A549 (cell line): Measurements from ENCODE around the gene GPR89A.

Source experiments
- CEBPB ChIP-seq, 2 experiments: fragments of >200 bp in 1 of 2; sonication (Bioruptor Twin) in 1 of 2; formaldehyde crosslinking in 1 of 2; IDR thresholded peaks; 2 replicates each; pipeline ENCODE4 v1.6.1; 2012 to 2016
- CHD2 ChIP-seq: fragments of 150-350 bp; IDR thresholded peaks from 2 replicates; pipeline ENCODE4 v1.6.1; 2014; ENCODE audit warnings: low read length; ENCODE audit not compliant: partially characterized antibody
- E2F6 ChIP-seq: IDR thresholded peaks from 2 replicates; pipeline ENCODE4 v1.6.1; 2012; ENCODE audit warnings: low read depth, borderline replicate concordance
- EP300 ChIP-seq, 2 experiments: fragments of >200 bp; sonication (Bioruptor Twin); formaldehyde crosslinking; IDR thresholded peaks; 2 replicates in 1 of 2; 3 replicates in 1 of 2; pipeline ENCODE4 v1.6.1; 2016 to 2017
- ESRRA ChIP-seq: fragments of 150-350 bp; IDR thresholded peaks from 2 replicates; pipeline ENCODE4 v1.6.1; 2014; ENCODE audit warnings: mild to moderate bottlenecking, low read length, borderline replicate concordance
- JUN ChIP-seq, 2 experiments: fragments of >200 bp; sonication (Bioruptor Twin); formaldehyde crosslinking; IDR thresholded peaks; 2 replicates in 1 of 2; 3 replicates in 1 of 2; pipeline ENCODE4 v1.6.1; 2016 to 2017
- POLR2A ChIP-seq: IDR thresholded peaks from 2 replicates; pipeline ENCODE4 v1.6.1; 2012; ENCODE audit warnings: mild to moderate bottlenecking, low read length
- RCOR1 ChIP-seq: fragments of 150-350 bp; IDR thresholded peaks from 2 replicates; pipeline ENCODE4 v1.6.1; 2014; ENCODE audit warnings: antibody characterized with exemption, low read length, low read depth
- SMC3 ChIP-seq: fragments of >200 bp; sonication (Bioruptor Twin); formaldehyde crosslinking; IDR thresholded peaks from 3 replicates; pipeline ENCODE4 v1.6.1; 2018; ENCODE audit warnings: inconsistent platforms
- USF2 ChIP-seq: fragments of 450-650 bp; IDR thresholded peaks from 2 replicates; pipeline ENCODE4 v1.6.1; 2014; ENCODE audit warnings: antibody characterized with exemption
- ZNF302 ChIP-seq: fragments of 250-450 bp; sonication (Bioruptor Pico); IDR thresholded peaks from 2 replicates; pipeline ENCODE4 v1.9.0; 2021; ENCODE audit warnings: inconsistent platforms, mild to moderate bottlenecking, moderate library complexity
- TF ChIP-seq, protein P1 (sequence below): fragments of >200 bp; sonication (Bioruptor Twin); formaldehyde crosslinking; IDR thresholded peaks from 3 replicates; pipeline ENCODE4 v1.5.1; 2016
- TF ChIP-seq, protein P2 (sequence below): fragments of 200-600 bp; sonication (generic); IDR thresholded peaks from 2 replicates; pipeline ENCODE4 v1.6.1; 2016; ENCODE audit warnings: antibody characterized with exemption, mild to moderate bottlenecking, moderate library complexity

DNA sequence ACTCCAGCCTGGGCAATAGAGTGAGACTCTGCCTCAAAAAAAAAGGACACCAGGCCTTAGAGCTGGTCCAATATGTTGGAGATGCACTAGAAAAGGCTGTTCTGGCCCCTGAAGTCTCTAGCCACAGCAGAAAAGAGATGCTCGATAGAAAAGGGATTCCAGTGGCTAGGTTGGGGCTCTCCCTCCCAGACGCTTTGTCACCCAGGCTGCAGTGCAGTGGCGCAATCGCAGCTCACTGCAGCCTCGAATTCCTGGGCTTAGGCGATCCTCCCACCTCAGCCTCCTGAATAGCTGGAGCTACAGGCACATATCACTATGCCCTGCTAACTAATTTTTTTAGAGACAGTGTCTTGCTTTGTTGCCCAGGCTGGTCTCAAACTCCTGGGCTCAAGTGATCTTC lies 81.1 kb downstream of the GPR89A start:
- TF ChIP-seq, protein P1, sequence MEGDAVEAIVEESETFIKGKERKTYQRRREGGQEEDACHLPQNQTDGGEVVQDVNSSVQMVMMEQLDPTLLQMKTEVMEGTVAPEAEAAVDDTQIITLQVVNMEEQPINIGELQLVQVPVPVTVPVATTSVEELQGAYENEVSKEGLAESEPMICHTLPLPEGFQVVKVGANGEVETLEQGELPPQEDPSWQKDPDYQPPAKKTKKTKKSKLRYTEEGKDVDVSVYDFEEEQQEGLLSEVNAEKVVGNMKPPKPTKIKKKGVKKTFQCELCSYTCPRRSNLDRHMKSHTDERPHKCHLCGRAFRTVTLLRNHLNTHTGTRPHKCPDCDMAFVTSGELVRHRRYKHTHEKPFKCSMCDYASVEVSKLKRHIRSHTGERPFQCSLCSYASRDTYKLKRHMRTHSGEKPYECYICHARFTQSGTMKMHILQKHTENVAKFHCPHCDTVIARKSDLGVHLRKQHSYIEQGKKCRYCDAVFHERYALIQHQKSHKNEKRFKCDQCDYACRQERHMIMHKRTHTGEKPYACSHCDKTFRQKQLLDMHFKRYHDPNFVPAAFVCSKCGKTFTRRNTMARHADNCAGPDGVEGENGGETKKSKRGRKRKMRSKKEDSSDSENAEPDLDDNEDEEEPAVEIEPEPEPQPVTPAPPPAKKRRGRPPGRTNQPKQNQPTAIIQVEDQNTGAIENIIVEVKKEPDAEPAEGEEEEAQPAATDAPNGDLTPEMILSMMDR: no peak
- TF ChIP-seq POLR2A (no peak), USF2 (no peak), JUN (IDR thresholded peaks at IDR 0.05) (no peak), CEBPB (IDR thresholded peaks at IDR 0.05) (no peak), EP300 (IDR thresholded peaks at IDR 0.05) (no peak), RCOR1 (no peak), CHD2 (no peak), SMC3 (no peak), ESRRA (no peak), ZNF302 (CRISPR knock-in tag) (no peak), E2F6 (no peak)
- TF ChIP-seq, protein P2, sequence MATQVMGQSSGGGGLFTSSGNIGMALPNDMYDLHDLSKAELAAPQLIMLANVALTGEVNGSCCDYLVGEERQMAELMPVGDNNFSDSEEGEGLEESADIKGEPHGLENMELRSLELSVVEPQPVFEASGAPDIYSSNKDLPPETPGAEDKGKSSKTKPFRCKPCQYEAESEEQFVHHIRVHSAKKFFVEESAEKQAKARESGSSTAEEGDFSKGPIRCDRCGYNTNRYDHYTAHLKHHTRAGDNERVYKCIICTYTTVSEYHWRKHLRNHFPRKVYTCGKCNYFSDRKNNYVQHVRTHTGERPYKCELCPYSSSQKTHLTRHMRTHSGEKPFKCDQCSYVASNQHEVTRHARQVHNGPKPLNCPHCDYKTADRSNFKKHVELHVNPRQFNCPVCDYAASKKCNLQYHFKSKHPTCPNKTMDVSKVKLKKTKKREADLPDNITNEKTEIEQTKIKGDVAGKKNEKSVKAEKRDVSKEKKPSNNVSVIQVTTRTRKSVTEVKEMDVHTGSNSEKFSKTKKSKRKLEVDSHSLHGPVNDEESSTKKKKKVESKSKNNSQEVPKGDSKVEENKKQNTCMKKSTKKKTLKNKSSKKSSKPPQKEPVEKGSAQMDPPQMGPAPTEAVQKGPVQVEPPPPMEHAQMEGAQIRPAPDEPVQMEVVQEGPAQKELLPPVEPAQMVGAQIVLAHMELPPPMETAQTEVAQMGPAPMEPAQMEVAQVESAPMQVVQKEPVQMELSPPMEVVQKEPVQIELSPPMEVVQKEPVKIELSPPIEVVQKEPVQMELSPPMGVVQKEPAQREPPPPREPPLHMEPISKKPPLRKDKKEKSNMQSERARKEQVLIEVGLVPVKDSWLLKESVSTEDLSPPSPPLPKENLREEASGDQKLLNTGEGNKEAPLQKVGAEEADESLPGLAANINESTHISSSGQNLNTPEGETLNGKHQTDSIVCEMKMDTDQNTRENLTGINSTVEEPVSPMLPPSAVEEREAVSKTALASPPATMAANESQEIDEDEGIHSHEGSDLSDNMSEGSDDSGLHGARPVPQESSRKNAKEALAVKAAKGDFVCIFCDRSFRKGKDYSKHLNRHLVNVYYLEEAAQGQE: no peak
